Stimulated activated memory B cell treated with anti-CD40 and anti-IgM and Interleukin-4, amounts not matched to agents 10 μg/mL and 1 μg/mL and 100 μg/mL, for 72 hours (primary cell): ENCODE data around the gene NTSR2.

Source experiments
- ATAC-seq: fragments of 150-1000 bp; cut with Tn5 transposase; 2 replicates; pipeline ENCODE4 v1.10.0; 2021
- H3K27ac Mint-ChIP-seq: one replicate; pipeline ENCODE4 v1.8.0; 2022; ENCODE audit warnings: mild to moderate bottlenecking, mixed read lengths
- H3K27me3 Mint-ChIP-seq: one replicate; pipeline ENCODE4 v1.8.0; 2022; ENCODE audit warnings: mixed read lengths
- H3K36me3 Mint-ChIP-seq: one replicate; pipeline ENCODE4 v1.8.0; 2022; ENCODE audit warnings: mixed read lengths
- H3K4me1 Mint-ChIP-seq: one replicate; pipeline ENCODE4 v1.8.0; 2022; ENCODE audit warnings: mixed read lengths
- H3K4me3 Mint-ChIP-seq: one replicate; pipeline ENCODE4 v1.8.0; 2022; ENCODE audit warnings: mild to moderate bottlenecking, moderate library complexity, mixed read lengths
- H3K9me3 Mint-ChIP-seq: one replicate; pipeline ENCODE4 v1.8.0; 2022; ENCODE audit warnings: mixed read lengths

Gene NTSR2

GRCh38 chr2:11669454-11670291 is at the start of gene NTSR2:
Gene NTSR2 (minus strand): TSS chr2:11670195. CDS start chr2:11670129, 66 bp downstream.
- Mint-ChIP-seq H3K36me3 (no peaks in the 10 kb centered on the region), H3K4me3 (no peak within 1 kb of the TSS), H3K27ac (no peak within 1 kb of the TSS), H3K9me3 (no peaks in the 10 kb centered on the region), H3K27me3 (peaks cover 27% of the 10 kb centered on the region), H3K4me1 (peaks cover 6% of the 10 kb centered on the region)
- ATAC-seq = peak; percentile 44

- H3K27ac Mint-ChIP-seq = no peak overlapping the region
- H3K4me3 Mint-ChIP-seq = peak overlapping the region; percentile 10
- no peaks in the 10 kb centered on the region for H3K9me3 Mint-ChIP-seq
- no peak for ATAC-seq
- peaks cover 17% of the 10 kb centered on the region for H3K4me1 Mint-ChIP-seq
- H3K27me3 Mint-ChIP-seq = peaks cover 23% of the 10 kb centered on the region
- no peaks in the 10 kb centered on the region for H3K36me3 Mint-ChIP-seq
Observed at GRCh38 chr2:11719230-11719977, 49.4 kb upstream of the NTSR2 start.

- H3K4me1 Mint-ChIP-seq = peaks cover 17% of the 10 kb centered on the region
- no peak for ATAC-seq
- H3K4me3 Mint-ChIP-seq = no peak overlapping the region
- no peaks in the 10 kb centered on the region for H3K9me3 Mint-ChIP-seq
- no peak overlapping the region for H3K27ac Mint-ChIP-seq
- H3K36me3 Mint-ChIP-seq = no peaks in the 10 kb centered on the region
- H3K27me3 Mint-ChIP-seq = peaks cover 15% of the 10 kb centered on the region
Observed at GRCh38 chr2:11718606-11719005, 48.6 kb upstream of the NTSR2 start.

GRCh38 chr2:11717623-11718022 is 47.6 kb upstream of the NTSR2 start:
- no peaks in the 10 kb centered on the region for H3K9me3 Mint-ChIP-seq
- ATAC-seq = no peak
- no peak overlapping the region for H3K27ac Mint-ChIP-seq
- H3K4me3 Mint-ChIP-seq = no peak overlapping the region
- peaks cover 15% of the 10 kb centered on the region for H3K27me3 Mint-ChIP-seq
- H3K36me3 Mint-ChIP-seq = no peaks in the 10 kb centered on the region
- H3K4me1 Mint-ChIP-seq = peaks cover 17% of the 10 kb centered on the region

GRCh38 chr2:11716689-11717321 is 46.8 kb upstream of the NTSR2 start:
- Mint-ChIP-seq H3K27ac (no peak overlapping the region), H3K36me3 (no peaks in the 10 kb centered on the region), H3K4me3 (no peak overlapping the region), H3K4me1 (peaks cover 17% of the 10 kb centered on the region), H3K9me3 (no peaks in the 10 kb centered on the region), H3K27me3 (peaks cover 15% of the 10 kb centered on the region)
- no peak for ATAC-seq

- Mint-ChIP-seq H3K4me3 (no peak overlapping the region), H3K4me1 (peaks cover 17% of the 10 kb centered on the region), H3K27me3 (peaks cover 15% of the 10 kb centered on the region), H3K36me3 (no peaks in the 10 kb centered on the region), H3K9me3 (no peaks in the 10 kb centered on the region), H3K27ac (no peak overlapping the region)
- ATAC-seq = no peak
Observed at GRCh38 chr2:11715987-11716652, 46.1 kb upstream of the NTSR2 start.

- H3K27me3 Mint-ChIP-seq = no peaks in the 10 kb centered on the region
- no peak for ATAC-seq
- no peak overlapping the region for H3K27ac Mint-ChIP-seq
- no peaks in the 10 kb centered on the region for H3K36me3 Mint-ChIP-seq
- no peaks in the 10 kb centered on the region for H3K9me3 Mint-ChIP-seq
- H3K4me3 Mint-ChIP-seq = no peak overlapping the region
- H3K4me1 Mint-ChIP-seq = peaks cover 9% of the 10 kb centered on the region
Observed at GRCh38 chr2:11713815-11714214, 43.8 kb upstream of the NTSR2 start.

- H3K4me1 Mint-ChIP-seq = peaks cover 9% of the 10 kb centered on the region
- no peaks in the 10 kb centered on the region for H3K9me3 Mint-ChIP-seq
- no peaks in the 10 kb centered on the region for H3K27me3 Mint-ChIP-seq
- ATAC-seq = no peak
- no peak overlapping the region for H3K27ac Mint-ChIP-seq
- no peaks in the 10 kb centered on the region for H3K36me3 Mint-ChIP-seq
- H3K4me3 Mint-ChIP-seq = no peak overlapping the region
Observed at GRCh38 chr2:11712866-11713265, 42.9 kb upstream of the NTSR2 start.

- Mint-ChIP-seq H3K36me3 (no peaks in the 10 kb centered on the region), H3K4me3 (no peak overlapping the region), H3K4me1 (peaks cover 4% of the 10 kb centered on the region), H3K27ac (no peak overlapping the region), H3K27me3 (no peaks in the 10 kb centered on the region), H3K9me3 (no peaks in the 10 kb centered on the region)
- no peak for ATAC-seq
Observed at GRCh38 chr2:11711751-11712150, 41.8 kb upstream of the NTSR2 start.

- H3K27ac Mint-ChIP-seq = no peak overlapping the region
Observed at GRCh38 chr2:11711354-11711716, 41.3 kb upstream of the NTSR2 start.

GRCh38 chr2:11710632-11711353 is 40.8 kb upstream of the NTSR2 start:
- Mint-ChIP-seq H3K4me1 (no peaks in the 10 kb centered on the region), H3K4me3 (no peak overlapping the region), H3K27ac (no peak overlapping the region), H3K36me3 (no peaks in the 10 kb centered on the region), H3K9me3 (no peaks in the 10 kb centered on the region), H3K27me3 (no peaks in the 10 kb centered on the region)
- no peak for ATAC-seq

More at GRCh38 chr2:11711354-11711716, 41.3 kb upstream of the NTSR2 start:
- no peaks in the 10 kb centered on the region for H3K9me3 Mint-ChIP-seq
- no peaks in the 10 kb centered on the region for H3K4me1 Mint-ChIP-seq
- ATAC-seq = no peak
- H3K36me3 Mint-ChIP-seq = no peaks in the 10 kb centered on the region
- no peak overlapping the region for H3K4me3 Mint-ChIP-seq
- no peaks in the 10 kb centered on the region for H3K27me3 Mint-ChIP-seq

- Mint-ChIP-seq H3K27me3 (no peaks in the 10 kb centered on the region), H3K36me3 (no peaks in the 10 kb centered on the region), H3K9me3 (peaks cover 3% of the 10 kb centered on the region), H3K4me1 (no peaks in the 10 kb centered on the region), H3K4me3 (no peak overlapping the region), H3K27ac (no peak overlapping the region)
- ATAC-seq = no peak
Observed at GRCh38 chr2:11710210-11710609, 40.2 kb upstream of the NTSR2 start.

GRCh38 chr2:11709293-11709692 is 39.3 kb upstream of the NTSR2 start:
- Mint-ChIP-seq H3K4me1 (no peaks in the 10 kb centered on the region), H3K4me3 (no peak overlapping the region), H3K36me3 (no peaks in the 10 kb centered on the region), H3K27me3 (no peaks in the 10 kb centered on the region), H3K9me3 (peaks cover 3% of the 10 kb centered on the region), H3K27ac (no peak overlapping the region)
- ATAC-seq = no peak

- Mint-ChIP-seq H3K4me3 (no peak overlapping the region), H3K36me3 (no peaks in the 10 kb centered on the region), H3K27me3 (no peaks in the 10 kb centered on the region), H3K9me3 (peaks cover 3% of the 10 kb centered on the region), H3K4me1 (no peaks in the 10 kb centered on the region), H3K27ac (no peak overlapping the region)
- ATAC-seq = no peak
Observed at GRCh38 chr2:11708106-11708505, 38.1 kb upstream of the NTSR2 start.
